Measurements from ENCODE around the gene CFAP54. TPM values are rescaled to one million over a fixed set of nuclear protein-coding genes. Genes with fewer than 3 reads are reported as not detected.

The CFAP54 gene
- total and polyA plus RNA-seq, 2 experiments from 2014 or later, result 0.07 to 0.76 TPM

DNA sequence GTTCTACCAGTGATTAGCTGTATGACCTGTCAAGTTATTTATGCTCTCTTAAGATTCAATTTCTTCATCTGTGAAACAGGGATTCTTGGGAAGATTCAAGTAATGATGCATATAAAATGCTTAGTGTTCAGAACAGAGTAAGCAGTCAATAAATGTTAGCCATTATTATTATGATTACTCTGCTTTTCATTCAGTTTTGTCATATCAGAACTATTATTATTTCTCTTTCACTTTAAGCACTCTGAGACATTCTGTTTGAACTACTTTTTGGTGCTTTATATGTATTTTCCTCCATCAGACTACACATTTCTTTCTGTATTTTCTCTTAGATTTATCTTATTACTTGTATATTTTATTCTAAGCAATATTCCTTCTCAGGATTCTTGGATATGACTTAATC lies 81.2 kb downstream of the CFAP54 start (continued):
- TF ChIP-seq, protein P1, sequence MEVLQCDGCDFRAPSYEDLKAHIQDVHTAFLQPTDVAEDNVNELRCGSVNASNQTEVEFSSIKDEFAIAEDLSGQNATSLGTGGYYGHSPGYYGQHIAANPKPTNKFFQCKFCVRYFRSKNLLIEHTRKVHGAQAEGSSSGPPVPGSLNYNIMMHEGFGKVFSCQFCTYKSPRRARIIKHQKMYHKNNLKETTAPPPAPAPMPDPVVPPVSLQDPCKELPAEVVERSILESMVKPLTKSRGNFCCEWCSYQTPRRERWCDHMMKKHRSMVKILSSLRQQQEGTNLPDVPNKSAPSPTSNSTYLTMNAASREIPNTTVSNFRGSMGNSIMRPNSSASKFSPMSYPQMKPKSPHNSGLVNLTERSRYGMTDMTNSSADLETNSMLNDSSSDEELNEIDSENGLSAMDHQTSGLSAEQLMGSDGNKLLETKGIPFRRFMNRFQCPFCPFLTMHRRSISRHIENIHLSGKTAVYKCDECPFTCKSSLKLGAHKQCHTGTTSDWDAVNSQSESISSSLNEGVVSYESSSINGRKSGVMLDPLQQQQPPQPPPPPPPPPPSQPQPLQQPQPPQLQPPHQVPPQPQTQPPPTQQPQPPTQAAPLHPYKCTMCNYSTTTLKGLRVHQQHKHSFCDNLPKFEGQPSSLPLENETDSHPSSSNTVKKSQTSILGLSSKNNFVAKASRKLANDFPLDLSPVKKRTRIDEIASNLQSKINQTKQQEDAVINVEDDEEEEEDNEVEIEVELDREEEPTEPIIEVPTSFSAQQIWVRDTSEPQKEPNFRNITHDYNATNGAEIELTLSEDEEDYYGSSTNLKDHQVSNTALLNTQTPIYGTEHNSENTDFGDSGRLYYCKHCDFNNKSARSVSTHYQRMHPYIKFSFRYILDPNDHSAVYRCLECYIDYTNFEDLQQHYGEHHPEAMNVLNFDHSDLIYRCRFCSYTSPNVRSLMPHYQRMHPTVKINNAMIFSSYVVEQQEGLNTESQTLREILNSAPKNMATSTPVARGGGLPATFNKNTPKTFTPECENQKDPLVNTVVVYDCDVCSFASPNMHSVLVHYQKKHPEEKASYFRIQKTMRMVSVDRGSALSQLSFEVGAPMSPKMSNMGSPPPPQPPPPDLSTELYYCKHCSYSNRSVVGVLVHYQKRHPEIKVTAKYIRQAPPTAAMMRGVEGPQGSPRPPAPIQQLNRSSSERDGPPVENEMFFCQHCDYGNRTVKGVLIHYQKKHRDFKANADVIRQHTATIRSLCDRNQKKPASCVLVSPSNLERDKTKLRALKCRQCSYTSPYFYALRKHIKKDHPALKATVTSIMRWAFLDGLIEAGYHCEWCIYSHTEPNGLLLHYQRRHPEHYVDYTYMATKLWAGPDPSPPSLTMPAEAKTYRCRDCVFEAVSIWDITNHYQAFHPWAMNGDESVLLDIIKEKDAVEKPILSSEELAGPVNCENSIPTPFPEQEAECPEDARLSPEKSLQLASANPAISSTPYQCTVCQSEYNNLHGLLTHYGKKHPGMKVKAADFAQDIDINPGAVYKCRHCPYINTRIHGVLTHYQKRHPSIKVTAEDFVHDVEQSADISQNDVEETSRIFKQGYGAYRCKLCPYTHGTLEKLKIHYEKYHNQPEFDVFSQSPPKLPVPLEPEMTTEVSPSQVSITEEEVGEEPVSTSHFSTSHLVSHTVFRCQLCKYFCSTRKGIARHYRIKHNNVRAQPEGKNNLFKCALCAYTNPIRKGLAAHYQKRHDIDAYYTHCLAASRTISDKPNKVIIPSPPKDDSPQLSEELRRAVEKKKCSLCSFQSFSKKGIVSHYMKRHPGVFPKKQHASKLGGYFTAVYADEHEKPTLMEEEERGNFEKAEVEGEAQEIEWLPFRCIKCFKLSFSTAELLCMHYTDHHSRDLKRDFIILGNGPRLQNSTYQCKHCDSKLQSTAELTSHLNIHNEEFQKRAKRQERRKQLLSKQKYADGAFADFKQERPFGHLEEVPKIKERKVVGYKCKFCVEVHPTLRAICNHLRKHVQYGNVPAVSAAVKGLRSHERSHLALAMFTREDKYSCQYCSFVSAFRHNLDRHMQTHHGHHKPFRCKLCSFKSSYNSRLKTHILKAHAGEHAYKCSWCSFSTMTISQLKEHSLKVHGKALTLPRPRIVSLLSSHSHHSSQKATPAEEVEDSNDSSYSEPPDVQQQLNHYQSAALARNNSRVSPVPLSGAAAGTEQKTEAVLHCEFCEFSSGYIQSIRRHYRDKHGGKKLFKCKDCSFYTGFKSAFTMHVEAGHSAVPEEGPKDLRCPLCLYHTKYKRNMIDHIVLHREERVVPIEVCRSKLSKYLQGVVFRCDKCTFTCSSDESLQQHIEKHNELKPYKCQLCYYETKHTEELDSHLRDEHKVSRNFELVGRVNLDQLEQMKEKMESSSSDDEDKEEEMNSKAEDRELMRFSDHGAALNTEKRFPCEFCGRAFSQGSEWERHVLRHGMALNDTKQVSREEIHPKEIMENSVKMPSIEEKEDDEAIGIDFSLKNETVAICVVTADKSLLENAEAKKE (CRISPR knock-in tag; IDR thresholded peaks at IDR 0.05), result no peak

DNA sequence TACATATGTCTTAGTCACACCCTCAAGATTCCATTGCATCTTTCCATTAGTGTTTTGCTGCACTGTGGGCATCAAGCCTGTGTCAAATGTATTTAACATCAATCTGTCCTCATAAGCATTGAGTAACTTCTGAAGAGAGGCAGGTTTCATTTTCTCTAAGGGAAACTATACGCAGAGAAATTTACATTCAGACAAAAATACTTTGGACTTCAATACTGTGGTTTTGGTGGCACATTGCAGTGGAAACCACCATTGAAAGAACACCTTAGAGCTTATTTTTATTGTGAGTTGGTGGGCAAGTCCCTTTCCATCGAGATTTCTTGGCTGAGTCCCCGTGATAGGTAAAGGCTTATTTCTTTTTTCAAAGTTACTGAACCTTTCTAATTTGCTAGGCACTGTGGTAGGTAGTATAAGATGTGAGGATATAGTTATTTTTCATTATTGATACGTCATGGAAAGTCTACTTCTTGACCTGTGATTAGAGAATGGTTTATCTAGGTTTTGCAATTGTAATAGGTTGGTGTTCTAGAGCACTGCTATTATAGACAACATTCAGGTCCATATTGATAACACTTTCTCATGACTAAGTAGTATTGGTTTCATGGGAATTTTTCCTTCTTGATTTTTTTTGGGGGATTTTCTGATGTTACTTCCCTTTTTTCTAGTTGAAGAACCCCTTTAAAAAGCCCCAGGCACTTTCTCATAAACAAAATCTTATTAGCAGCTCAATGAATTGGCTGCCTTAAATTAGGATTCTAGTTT lies 81.9 kb downstream of the CFAP54 start:
- Histone ChIP-seq H3K4me1 (ENCODE audit: insufficient read depth) (no peaks in the 10 kb centered on the region), H4K20me1 (replicated peaks; ENCODE audit: insufficient read depth) (no peaks in the 10 kb centered on the region), H3K79me2 (replicated peaks; ENCODE audit: insufficient read depth) (no peaks in the 10 kb centered on the region), H3K36me3 (ENCODE audit: insufficient read depth) (no peaks in the 10 kb centered on the region), H3K4me2 (no peak overlapping the region), H3K27me3 (ENCODE audit: insufficient read depth) (no peaks in the 10 kb centered on the region), H2AFZ (no peak overlapping the region), H3F3A (replicated peaks; ENCODE audit: low read depth) (no peaks in the 10 kb centered on the region), H3K4me3 (no peak overlapping the region), H3K27ac (ENCODE audit: low read depth) (no peak overlapping the region), H3K9me2 (ENCODE audit: insufficient read depth) (no peaks in the 10 kb centered on the region)
- no peak overlapping the region for H3K27ac Mint-ChIP-seq
- no peak for ATAC-seq
- no peaks in the 10 kb centered on the region for H3K27me3 Mint-ChIP-seq (ENCODE audit: insufficient read depth, low read depth, poor library complexity)
- no peaks in the 10 kb centered on the region for H3K4me1 Mint-ChIP-seq
- no peak for DNase-seq (ENCODE audit: low spot score)
- no peaks in the 10 kb centered on the region for H3K36me3 Mint-ChIP-seq (ENCODE audit: low read depth)
- no peaks in the 10 kb centered on the region for H3K9me3 Mint-ChIP-seq
- H3K4me3 Mint-ChIP-seq, result no peak overlapping the region
- TF ChIP-seq STAT1 (IDR thresholded peaks at IDR 0.05; ENCODE audit: unreplicated experiment), result no peak
- TF ChIP-seq, protein P1 (CRISPR knock-in tag; IDR thresholded peaks at IDR 0.05), result no peak
- TF ChIP-seq, protein P2, sequence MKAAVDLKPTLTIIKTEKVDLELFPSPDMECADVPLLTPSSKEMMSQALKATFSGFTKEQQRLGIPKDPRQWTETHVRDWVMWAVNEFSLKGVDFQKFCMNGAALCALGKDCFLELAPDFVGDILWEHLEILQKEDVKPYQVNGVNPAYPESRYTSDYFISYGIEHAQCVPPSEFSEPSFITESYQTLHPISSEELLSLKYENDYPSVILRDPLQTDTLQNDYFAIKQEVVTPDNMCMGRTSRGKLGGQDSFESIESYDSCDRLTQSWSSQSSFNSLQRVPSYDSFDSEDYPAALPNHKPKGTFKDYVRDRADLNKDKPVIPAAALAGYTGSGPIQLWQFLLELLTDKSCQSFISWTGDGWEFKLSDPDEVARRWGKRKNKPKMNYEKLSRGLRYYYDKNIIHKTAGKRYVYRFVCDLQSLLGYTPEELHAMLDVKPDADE (IDR thresholded peaks at IDR 0.05), result no peak
- TF ChIP-seq JUNB (IDR thresholded peaks at IDR 0.05; ENCODE audit: unreplicated experiment), result no peak
- TF ChIP-seq CTCF (conservative IDR thresholded peaks at IDR 0.05; ENCODE audit: low read depth in 2 of 2), result no peak
